Heart left ventricle (tissue), 16 donors: ENCODE data around the gene CD80. TPM values are rescaled to one million over a fixed set of nuclear protein-coding genes. Genes with fewer than 3 reads are reported as not detected.

Experiments used
- ATAC-seq, 4 donors: fragments of 200-7000 bp; cut with Tn5 transposase; one replicate each; pipeline ENCODE4 v1.9.1; 2020 to 2022; ENCODE audit warnings: moderate library complexity in 4 of 4, mild to moderate bottlenecking in 3 of 4, moderate number of reproducible peaks in 1 of 4
- DNase-seq, 5 donors: peaks; one replicate each; pipeline ENCODE4 v3.0.0-alpha.2; 2020
- H3K27ac ChIP-seq, 12 donors: fragments of 200-600 bp; sonication (generic) in 4 of 12; one replicate each; pipeline versions ENCODE4 v1.5.0 to v1.8.0; 2016 to 2022; ENCODE audit warnings: mild to moderate bottlenecking in 2 of 12
- H3K27me3 ChIP-seq, 9 donors: fragments of 200-600 bp; sonication (generic) in 2 of 9; one replicate each; pipeline versions ENCODE4 v1.5.1 to v1.8.0; 2016 to 2022; ENCODE audit warnings: mild to moderate bottlenecking in 3 of 9
- H3K36me3 ChIP-seq, 9 donors: fragments of 200-600 bp; sonication (generic) in 2 of 9; one replicate each; pipeline versions ENCODE4 v1.5.0 to v1.8.0; 2018 to 2022; ENCODE audit warnings: mild to moderate bottlenecking in 2 of 9
- H3K4me1 ChIP-seq, 12 donors: fragments of 200-600 bp; sonication (generic) in 4 of 12; one replicate each; pipeline versions ENCODE4 v1.5.0 to v1.8.0; 2016 to 2022; ENCODE audit warnings: mild to moderate bottlenecking in 3 of 12
- H3K4me3 ChIP-seq, 12 donors: fragments of 200-600 bp; sonication (generic) in 4 of 12; one replicate each; pipeline versions ENCODE4 v1.5.0 to v1.8.0; 2017 to 2022; ENCODE audit warnings: mild to moderate bottlenecking in 9 of 12, moderate library complexity in 4 of 12
- H3K9me3 ChIP-seq, 12 donors: fragments of 200-600 bp; sonication (generic) in 4 of 12; one replicate each; pipeline versions ENCODE4 v1.5.0 to v1.8.0; 2016 to 2022; ENCODE audit warnings: mild to moderate bottlenecking in 1 of 12
- POLR2A ChIP-seq, 2 donors: fragments of 450-650 bp; IDR thresholded peaks; one replicate each; pipeline ENCODE4 v1.6.1; 2017; ENCODE audit warnings: antibody characterized with exemption in 2 of 2, mild to moderate bottlenecking in 2 of 2, moderate library complexity in 2 of 2
- WGBS, 4 donors: extraction: QIAGEN DNeasy Blood & Tissue Kit in 2 of 4; methylation state at CpG; one replicate each; pipeline versions ENCODE4 v1.1.5 to v1.1.7; 2013 to 2018; 5-methylcytosine and 5-hydroxymethylcytosine counted together
- intact Hi-C, 10 donors: fragments of 100-400 bp; cut with DNase I; formaldehyde crosslinking; loops; one replicate each; pipeline versions ENCODE4 v1.11.1 to v1.14.2; 2022
- polyA plus RNA-seq, 2 donors: library from polyadenylated mRNA; stranded (reverse); fragments of 200-250 nt; gene quantifications; one replicate each; pipeline ENCODE4 v1.2.3, GENCODE V29; 2013
- total RNA-seq, 9 donors: library from RNA; depleted of rRNA in 2 of 9; stranded (reverse); fragments of >200 nt in 2 of 9; fragmentation: NEBNext Ultra II Directional in 3 of 9; extraction: Animal tissue kit (Norgen Biotek cat#: 25700) in 3 of 9; gene quantifications; one replicate each; pipeline versions ENCODE4 v1.1.0 to v1.2.4, GENCODE V29; 2016 to 2023
- TF ChIP-seq, protein P1 (sequence below), 12 donors: fragments of 200-600 bp; sonication (generic) in 4 of 12; IDR thresholded peaks; one replicate each; pipeline versions ENCODE4 v1.5.0 to v1.8.0; 2018 to 2022; ENCODE audit warnings: antibody characterized with exemption in 12 of 12, mild to moderate bottlenecking in 5 of 12
- donor health status: ischemic (EF 13 %, LVEDD 7.1; RV severe dilation, severe dysfunction).
- donor health status: healthy with polysubstance abuse.
- donor health status: DM: no; HTN: yes; CAD: no.
- donor health status: DM: no; HTN: no; CAD: no.
- donor health status: ischemic (EF 25% LVEDD 6.9; RV normal size, moderate dysfunction).
- donor health status: ischemic (EF 25% LVEDD 5.7; RV mildly dilated, moderate dysfunction).
- donor health status: healthy.
- donor health status: DM: yes; HTN: yes; CAD: no.
- donor health status: ischemic (EF 35%, LVEDD 5.7; RV mildly dilated, moderate dysfunction).
- donor health status: nonischemic (EF 11% LVEDD 7.7; RV severe dilation, severe dysfunction).
- donor health status: DM: yes; HTN: yes; CAD: no.
- donor health status: PGD.
- donor health status: ischemic (EF 29% LVEDD 5.4; RV normal size, mild dysfunction).
- donor health status: nonischemic (EF 23%, LVEDD 6.1; RV moderate dilation, normal function).

Gene CD80
- total and polyA plus RNA-seq, 11 donors, result 0.12 to 4.4 (median 0.37) TPM; not detected in 3

DNA sequence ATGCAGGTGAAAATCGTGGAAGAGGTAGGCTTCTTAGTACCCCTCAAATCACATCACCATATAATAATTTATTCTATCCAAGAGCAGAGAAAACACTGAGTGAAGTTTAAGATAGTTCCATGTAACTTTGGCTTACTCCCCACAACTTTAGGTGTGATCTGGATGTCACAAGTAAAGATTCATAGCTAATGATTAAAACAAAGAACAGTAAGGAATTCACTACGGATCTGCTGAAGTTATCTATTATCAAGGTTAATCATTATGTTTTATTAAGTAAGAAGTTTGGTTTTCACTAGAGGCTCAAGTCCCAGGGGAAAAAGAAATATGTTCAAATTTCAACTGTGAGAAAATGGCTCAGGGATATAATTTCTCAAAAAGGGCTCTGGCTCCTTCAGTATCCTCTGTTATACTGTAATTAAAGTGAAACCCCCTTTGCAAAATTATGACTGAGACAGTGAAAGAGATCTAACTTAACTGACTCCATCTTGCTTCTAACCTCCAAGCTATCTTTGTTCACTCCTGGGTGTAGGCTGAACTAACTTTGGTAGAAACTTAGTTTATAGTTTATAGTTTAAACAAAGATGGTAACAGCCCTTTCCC lies 17.1 kb downstream of the CD80 start:
- DNase-seq (no peak), ATAC-seq (no peak)
- Histone ChIP-seq H3K4me1 (no peaks in the 10 kb centered on the region), H3K4me3 (no peak overlapping the region), H3K27me3 (no peaks in the 10 kb centered on the region), H3K36me3 (no peaks in the 10 kb centered on the region), H3K9me3 (no peaks in the 10 kb centered on the region), H3K27ac (no peak overlapping the region)
- TF ChIP-seq, protein P1, sequence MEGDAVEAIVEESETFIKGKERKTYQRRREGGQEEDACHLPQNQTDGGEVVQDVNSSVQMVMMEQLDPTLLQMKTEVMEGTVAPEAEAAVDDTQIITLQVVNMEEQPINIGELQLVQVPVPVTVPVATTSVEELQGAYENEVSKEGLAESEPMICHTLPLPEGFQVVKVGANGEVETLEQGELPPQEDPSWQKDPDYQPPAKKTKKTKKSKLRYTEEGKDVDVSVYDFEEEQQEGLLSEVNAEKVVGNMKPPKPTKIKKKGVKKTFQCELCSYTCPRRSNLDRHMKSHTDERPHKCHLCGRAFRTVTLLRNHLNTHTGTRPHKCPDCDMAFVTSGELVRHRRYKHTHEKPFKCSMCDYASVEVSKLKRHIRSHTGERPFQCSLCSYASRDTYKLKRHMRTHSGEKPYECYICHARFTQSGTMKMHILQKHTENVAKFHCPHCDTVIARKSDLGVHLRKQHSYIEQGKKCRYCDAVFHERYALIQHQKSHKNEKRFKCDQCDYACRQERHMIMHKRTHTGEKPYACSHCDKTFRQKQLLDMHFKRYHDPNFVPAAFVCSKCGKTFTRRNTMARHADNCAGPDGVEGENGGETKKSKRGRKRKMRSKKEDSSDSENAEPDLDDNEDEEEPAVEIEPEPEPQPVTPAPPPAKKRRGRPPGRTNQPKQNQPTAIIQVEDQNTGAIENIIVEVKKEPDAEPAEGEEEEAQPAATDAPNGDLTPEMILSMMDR (IDR thresholded peaks at IDR 0.05), result no peak
- no peak for TF ChIP-seq POLR2A (IDR thresholded peaks at IDR 0.05)
- 82 to 89% (median 84%) methylated on average over 2 of the region's 2 CpGs for WGBS, 4 donors
- intact Hi-C loops, result no loop called here

GRCh38 chr3:119541547-119541946 lies 17.9 kb downstream of the CD80 start:
- no peaks in the 10 kb centered on the region for H3K27me3 ChIP-seq
- no peak for ATAC-seq
- 76 to 89% (median 83%) methylated on average over 3 of the region's 3 CpGs for WGBS, 4 donors
- no peak overlapping the region for H3K27ac ChIP-seq
- no peaks in the 10 kb centered on the region for H3K4me1 ChIP-seq
- H3K4me3 ChIP-seq, result no peak overlapping the region
- H3K9me3 ChIP-seq, result no peaks in the 10 kb centered on the region
- DNase-seq, result no peak
- TF ChIP-seq POLR2A (IDR thresholded peaks at IDR 0.05), result no peak
- TF ChIP-seq, protein P1 (IDR thresholded peaks at IDR 0.05), result no peak
- intact Hi-C loops, result no loop called here
- H3K36me3 ChIP-seq, result peaks cover 0 to 3% (median 0%) of the 10 kb centered on the region in 9 donors

GRCh38 chr3:119538772-119539171 lies 20.6 kb downstream of the CD80 start:
- intact Hi-C loops, result no loop called here
- TF ChIP-seq POLR2A (IDR thresholded peaks at IDR 0.05), result no peak
- TF ChIP-seq, protein P1 (IDR thresholded peaks at IDR 0.05), result no peak
- no peaks in the 10 kb centered on the region for H3K4me1 ChIP-seq
- H3K4me3 ChIP-seq, result no peak overlapping the region
- 82 to 94% (median 90%) methylated on average over 1 of the region's 1 CpG for WGBS, 4 donors
- no peak for DNase-seq
- no peak for ATAC-seq
- H3K9me3 ChIP-seq, result no peaks in the 10 kb centered on the region
- H3K27me3 ChIP-seq, result no peaks in the 10 kb centered on the region
- H3K27ac ChIP-seq, result no peak overlapping the region
- H3K36me3 ChIP-seq, result peaks cover 0 to 6% (median 0%) of the 10 kb centered on the region in 9 donors

DNA sequence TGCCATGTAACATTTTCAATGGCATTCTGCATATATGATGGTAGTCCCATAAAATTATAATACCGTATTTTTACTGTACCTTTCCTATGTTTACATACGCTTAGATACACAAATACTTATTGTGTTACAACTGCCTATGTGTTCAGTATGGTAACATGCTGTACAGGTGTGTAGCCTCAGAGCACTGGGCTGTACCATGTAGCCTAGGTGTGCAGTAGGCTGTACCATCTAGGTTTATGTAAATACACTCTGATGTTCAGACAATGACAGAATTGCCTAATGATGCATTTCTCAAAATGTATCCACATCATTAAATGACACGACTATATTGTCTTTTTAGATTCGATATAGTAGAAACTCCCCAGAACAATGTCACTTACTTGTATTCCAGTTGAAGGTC lies 22.7 kb downstream of the CD80 start:
- DNase-seq (no peak), ATAC-seq (no peak)
- no peak overlapping the region for H3K27ac ChIP-seq
- 93 to 97% (median 96%) methylated on average over 4 of the region's 4 CpGs for WGBS, 4 donors
- intact Hi-C loops, result no loop called here
- H3K27me3 ChIP-seq, result no peaks in the 10 kb centered on the region
- no peaks in the 10 kb centered on the region for H3K9me3 ChIP-seq
- no peak overlapping the region for H3K4me3 ChIP-seq
- H3K4me1 ChIP-seq, result no peaks in the 10 kb centered on the region
- TF ChIP-seq POLR2A (IDR thresholded peaks at IDR 0.05), result no peak
- TF ChIP-seq, protein P1 (IDR thresholded peaks at IDR 0.05), result no peak
- peaks cover 0 to 6% (median 0%) of the 10 kb centered on the region in 9 donors for H3K36me3 ChIP-seq
